ENCODE measurements around the gene DIPK1A.

The DIPK1A gene

GRCh38 chr1:92961896-92962752, 862 bp upstream of the DIPK1A start:
- peak overlapping the region; percentile 77 for H3K4me3 ChIP-seq (ENCODE audit: low read depth, low read length)
- peak overlapping the region; percentile 83 for H3K27ac ChIP-seq (ENCODE audit: extremely low read depth, low read depth, low read length)
- no peaks in the 10 kb centered on the region for H3K36me3 ChIP-seq (ENCODE audit: control insufficient read depth in 2 of 2, insufficient read depth in 1 of 2, low read length in 2 of 2)
- ChIA-PET CTCF (interaction anchor here (0.6 to 4.1 kb wide), 8 partner anchors 13 to 344 kb away, joined by 3 to 50 read pairs (median 3); no protein-coding TSS in a partner anchor), POLR2A (interaction anchor here (0.7 to 1.9 kb wide), 7 partner anchors 11 to 164 kb away, joined by 3 to 7 read pairs (median 3); partner anchors contain the start of genes MTF2 and RPL5)
- H3K9me3 ChIP-seq (ENCODE audit: control insufficient read depth, insufficient read depth, low read depth, low read length) = no peaks in the 10 kb centered on the region
- H3K4me1 ChIP-seq (ENCODE audit: control insufficient read depth, insufficient read depth, low read length) = peaks cover 5% of the 10 kb centered on the region; the same call in 1 of the 2 replicates
- TF ChIP-seq ZNF558 (tag by site-specific recombination; IDR thresholded peaks at IDR 0.05) (no peak), ZSCAN16 (tag by site-specific recombination; IDR thresholded peaks at IDR 0.05) (no peak), BCL11A (tag by site-specific recombination; IDR thresholded peaks at IDR 0.05; ENCODE audit: low read depth) (no peak), GLIS2 (tag by site-specific recombination; IDR thresholded peaks at IDR 0.05) (peak; percentile 98), ZNF404 (tag by site-specific recombination; IDR thresholded peaks at IDR 0.05) (no peak), ZNF302 (tag by site-specific recombination; IDR thresholded peaks at IDR 0.05; ENCODE audit: low read depth) (no peak), ZNF292 (tag by site-specific recombination; IDR thresholded peaks at IDR 0.05; ENCODE audit: borderline replicate concordance, low read depth) (no peak), SALL2 (tag by site-specific recombination; IDR thresholded peaks at IDR 0.05; ENCODE audit: borderline replicate concordance) (no peak), ZSCAN30 (tag by site-specific recombination; IDR thresholded peaks at IDR 0.05) (no peak), ZNF426 (tag by site-specific recombination; IDR thresholded peaks at IDR 0.05) (no peak), PRDM2 (tag by site-specific recombination; IDR thresholded peaks at IDR 0.05; ENCODE audit: borderline replicate concordance) (no peak), ZNF776 (tag by site-specific recombination; IDR thresholded peaks at IDR 0.05; ENCODE audit: borderline replicate concordance) (no peak), ZNF548 (tag by site-specific recombination; IDR thresholded peaks at IDR 0.05) (no peak), HIC1 (tag by site-specific recombination; IDR thresholded peaks at IDR 0.05) (no peak)
- TF ChIP-seq, protein P1, sequence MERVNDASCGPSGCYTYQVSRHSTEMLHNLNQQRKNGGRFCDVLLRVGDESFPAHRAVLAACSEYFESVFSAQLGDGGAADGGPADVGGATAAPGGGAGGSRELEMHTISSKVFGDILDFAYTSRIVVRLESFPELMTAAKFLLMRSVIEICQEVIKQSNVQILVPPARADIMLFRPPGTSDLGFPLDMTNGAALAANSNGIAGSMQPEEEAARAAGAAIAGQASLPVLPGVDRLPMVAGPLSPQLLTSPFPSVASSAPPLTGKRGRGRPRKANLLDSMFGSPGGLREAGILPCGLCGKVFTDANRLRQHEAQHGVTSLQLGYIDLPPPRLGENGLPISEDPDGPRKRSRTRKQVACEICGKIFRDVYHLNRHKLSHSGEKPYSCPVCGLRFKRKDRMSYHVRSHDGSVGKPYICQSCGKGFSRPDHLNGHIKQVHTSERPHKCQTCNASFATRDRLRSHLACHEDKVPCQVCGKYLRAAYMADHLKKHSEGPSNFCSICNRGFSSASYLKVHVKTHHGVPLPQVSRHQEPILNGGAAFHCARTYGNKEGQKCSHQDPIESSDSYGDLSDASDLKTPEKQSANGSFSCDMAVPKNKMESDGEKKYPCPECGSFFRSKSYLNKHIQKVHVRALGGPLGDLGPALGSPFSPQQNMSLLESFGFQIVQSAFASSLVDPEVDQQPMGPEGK (tag by site-specific recombination; IDR thresholded peaks at IDR 0.05) = peak; percentile 84
- TF ChIP-seq, protein P2, sequence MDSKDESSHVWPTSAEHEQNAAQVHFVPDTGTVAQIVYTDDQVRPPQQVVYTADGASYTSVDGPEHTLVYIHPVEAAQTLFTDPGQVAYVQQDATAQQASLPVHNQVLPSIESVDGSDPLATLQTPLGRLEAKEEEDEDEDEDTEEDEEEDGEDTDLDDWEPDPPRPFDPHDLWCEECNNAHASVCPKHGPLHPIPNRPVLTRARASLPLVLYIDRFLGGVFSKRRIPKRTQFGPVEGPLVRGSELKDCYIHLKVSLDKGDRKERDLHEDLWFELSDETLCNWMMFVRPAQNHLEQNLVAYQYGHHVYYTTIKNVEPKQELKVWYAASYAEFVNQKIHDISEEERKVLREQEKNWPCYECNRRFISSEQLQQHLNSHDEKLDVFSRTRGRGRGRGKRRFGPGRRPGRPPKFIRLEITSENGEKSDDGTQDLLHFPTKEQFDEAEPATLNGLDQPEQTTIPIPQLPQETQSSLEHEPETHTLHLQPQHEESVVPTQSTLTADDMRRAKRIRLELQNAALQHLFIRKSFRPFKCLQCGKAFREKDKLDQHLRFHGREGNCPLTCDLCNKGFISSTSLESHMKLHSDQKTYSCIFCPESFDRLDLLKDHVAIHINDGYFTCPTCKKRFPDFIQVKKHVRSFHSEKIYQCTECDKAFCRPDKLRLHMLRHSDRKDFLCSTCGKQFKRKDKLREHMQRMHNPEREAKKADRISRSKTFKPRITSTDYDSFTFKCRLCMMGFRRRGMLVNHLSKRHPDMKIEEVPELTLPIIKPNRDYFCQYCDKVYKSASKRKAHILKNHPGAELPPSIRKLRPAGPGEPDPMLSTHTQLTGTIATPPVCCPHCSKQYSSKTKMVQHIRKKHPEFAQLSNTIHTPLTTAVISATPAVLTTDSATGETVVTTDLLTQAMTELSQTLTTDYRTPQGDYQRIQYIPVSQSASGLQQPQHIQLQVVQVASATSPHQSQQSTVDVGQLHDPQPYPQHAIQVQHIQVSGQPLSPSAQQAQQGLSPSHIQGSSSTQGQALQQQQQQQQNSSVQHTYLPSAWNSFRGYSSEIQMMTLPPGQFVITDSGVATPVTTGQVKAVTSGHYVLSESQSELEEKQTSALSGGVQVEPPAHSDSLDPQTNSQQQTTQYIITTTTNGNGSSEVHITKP (tag by site-specific recombination; IDR thresholded peaks at IDR 0.05) = peak; percentile 19; the same call in 1 of the 2 replicates
- TF ChIP-seq, protein P3, sequence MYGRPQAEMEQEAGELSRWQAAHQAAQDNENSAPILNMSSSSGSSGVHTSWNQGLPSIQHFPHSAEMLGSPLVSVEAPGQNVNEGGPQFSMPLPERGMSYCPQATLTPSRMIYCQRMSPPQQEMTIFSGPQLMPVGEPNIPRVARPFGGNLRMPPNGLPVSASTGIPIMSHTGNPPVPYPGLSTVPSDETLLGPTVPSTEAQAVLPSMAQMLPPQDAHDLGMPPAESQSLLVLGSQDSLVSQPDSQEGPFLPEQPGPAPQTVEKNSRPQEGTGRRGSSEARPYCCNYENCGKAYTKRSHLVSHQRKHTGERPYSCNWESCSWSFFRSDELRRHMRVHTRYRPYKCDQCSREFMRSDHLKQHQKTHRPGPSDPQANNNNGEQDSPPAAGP (tag by site-specific recombination; IDR thresholded peaks at IDR 0.05) = no peak
- TF ChIP-seq, protein P4, sequence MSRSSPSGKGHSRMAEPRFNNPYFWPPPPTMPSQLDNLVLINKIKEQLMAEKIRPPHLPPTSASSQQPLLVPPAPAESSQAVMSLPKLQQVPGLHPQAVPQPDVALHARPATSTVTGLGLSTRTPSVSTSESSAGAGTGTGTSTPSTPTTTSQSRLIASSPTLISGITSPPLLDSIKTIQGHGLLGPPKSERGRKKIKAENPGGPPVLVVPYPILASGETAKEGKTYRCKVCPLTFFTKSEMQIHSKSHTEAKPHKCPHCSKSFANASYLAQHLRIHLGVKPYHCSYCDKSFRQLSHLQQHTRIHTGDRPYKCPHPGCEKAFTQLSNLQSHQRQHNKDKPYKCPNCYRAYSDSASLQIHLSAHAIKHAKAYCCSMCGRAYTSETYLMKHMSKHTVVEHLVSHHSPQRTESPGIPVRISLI (tag by site-specific recombination; IDR thresholded peaks at IDR 0.05) = peak; percentile 67

Measured in HEK293 (cell line).